HG03045 (cell line): ENCODE data around the gene SETX.
"Not testable (repeated sequence)": the region's sequence is repeated elsewhere in the genome, so short reads cannot be mapped to it uniquely, and the experiment has no call there.

Source experiments
- ATAC-seq: cut with Tn5 transposase; IDR thresholded peaks from one replicate; pipeline ENCODE4 v1.9.1; 2021; ENCODE audit warnings: mild to moderate bottlenecking, moderate library complexity; ENCODE audit not compliant: unreplicated experiment

The SETX gene

GRCh38 chr9:132354637-132355355 lies at the start of gene SETX:
Gene SETX (minus strand): TSS chr9:132354986. CDS start chr9:132349428, 5,558 bp downstream.
- ATAC-seq: peak; percentile 89

GRCh38 chr9:132404228-132404881 lies 49.6 kb upstream of the SETX start:
- no peak for ATAC-seq

GRCh38 chr9:132401824-132402223 lies 47.0 kb upstream of the SETX start:
- ATAC-seq: no peak

GRCh38 chr9:132395560-132395959 lies 40.8 kb upstream of the SETX start:
- ATAC-seq: no peak

GRCh38 chr9:132391449-132391848 lies 36.7 kb upstream of the SETX start:
- no peak for ATAC-seq

GRCh38 chr9:132390966-132391365 lies 36.2 kb upstream of the SETX start:
- no peak for ATAC-seq

- no peak for ATAC-seq
Observed at GRCh38 chr9:132387133-132387532, 32.3 kb upstream of the SETX start.

- ATAC-seq: no peak
Observed at GRCh38 chr9:132384376-132384775, 29.6 kb upstream of the SETX start.

GRCh38 chr9:132383462-132383883 lies 28.7 kb upstream of the SETX start:
- ATAC-seq: no peak

GRCh38 chr9:132381966-132382541 lies 27.3 kb upstream of the SETX start:
- no peak for ATAC-seq

- not testable (repeated sequence) for ATAC-seq
Observed at GRCh38 chr9:132378416-132378815, 23.6 kb upstream of the SETX start.

- not testable (repeated sequence) for ATAC-seq
Observed at GRCh38 chr9:132377769-132378168, 23.0 kb upstream of the SETX start.

- ATAC-seq: no peak
Observed at GRCh38 chr9:132372177-132373095, 17.6 kb upstream of the SETX start.

- no peak for ATAC-seq
Observed at GRCh38 chr9:132370592-132370991, 15.8 kb upstream of the SETX start.

GRCh38 chr9:132369421-132369820 lies 14.6 kb upstream of the SETX start:
- ATAC-seq: no peak

GRCh38 chr9:132367613-132368313 lies 13.0 kb upstream of the SETX start:
- ATAC-seq: no peak

- ATAC-seq: no peak
Observed at GRCh38 chr9:132366481-132366880, 11.7 kb upstream of the SETX start.

- no peak for ATAC-seq
Observed at GRCh38 chr9:132365986-132366385, 11.2 kb upstream of the SETX start.

GRCh38 chr9:132364068-132364467 lies 9.3 kb upstream of the SETX start:
- no peak for ATAC-seq

GRCh38 chr9:132357764-132358163 lies 3.0 kb upstream of the SETX start:
- no peak for ATAC-seq
